Uterus (tissue), 2 donors: ENCODE measurements around the gene NUDT22.

Source experiments
- CTCF ChIP-seq, 4 experiments: fragments of 200-600 bp in 2 of 4; fragments of 450-650 bp in 2 of 4; sonication (generic) in 2 of 4; IDR thresholded peaks; one replicate each; pipeline ENCODE4 v1.5.1; 2016 to 2019; ENCODE audit warnings: antibody characterized with exemption in 4 of 4, mild to moderate bottlenecking in 2 of 4, moderate library complexity in 1 of 4
- POLR2A ChIP-seq, 2 donors: fragments of 450-650 bp; IDR thresholded peaks; one replicate each; pipeline ENCODE4 v1.6.1; 2016; ENCODE audit warnings: antibody characterized with exemption in 2 of 2, mild to moderate bottlenecking in 1 of 2, moderate library complexity in 1 of 2

- TF ChIP-seq CTCF (IDR thresholded peaks at IDR 0.05) (no peak), POLR2A (IDR thresholded peaks at IDR 0.05) (no peak)
Measured at GRCh38 chr11:64249038-64249437, 23.0 kb downstream of the NUDT22 start.
